Measurements from ENCODE around the gene ADAMTS2. TPM values are rescaled to one million over a fixed set of nuclear protein-coding genes. Genes with fewer than 3 reads are reported as not detected.

The ADAMTS2 gene
- total RNA-seq, 3 donors from 2014 or later (not counting 1 experiment from before 2014, with no cell fraction given) = 0.28 TPM; not detected in 2

GRCh38 chr5:179345183-179345432 lies 153 bp downstream of the ADAMTS2 start:
- TF ChIP-seq CTCF (IDR thresholded peaks at IDR 0.05) = no peak
- H3K9me3 Mint-ChIP-seq = no peaks in the 10 kb centered on the region
- H3K36me3 Mint-ChIP-seq = no peaks in the 10 kb centered on the region
- H3K27me3 Mint-ChIP-seq (ENCODE audit: low read depth in 2 of 2) = peaks cover 45 to 62% of the 10 kb centered on the region in 2 donors
- H3K27ac Mint-ChIP-seq = no peak overlapping the region
- DNase-seq (no peak), ATAC-seq (no peak)
- intact Hi-C loops (cut with micrococcal nuclease) = no loop called here
- H3K4me3 Mint-ChIP-seq = no peak overlapping the region
- Histone ChIP-seq H3K4me3 (ENCODE audit: low read length) (no peak overlapping the region), H3K27me3 (ENCODE audit: control insufficient read depth, insufficient read depth, low read length) (peaks cover 11% of the 10 kb centered on the region), H3K9me3 (ENCODE audit: control insufficient read depth, insufficient read depth, low read length) (no peaks in the 10 kb centered on the region), H3K27ac (ENCODE audit: low read length) (no peak overlapping the region), H3K4me1 (ENCODE audit: control insufficient read depth, insufficient read depth, low read length) (peaks cover 4% of the 10 kb centered on the region), H3K36me3 (ENCODE audit: control insufficient read depth, insufficient read depth, low read length) (no peaks in the 10 kb centered on the region)
- WGBS (ENCODE audit: insufficient coverage) = under 1% methylated on average over 36 of the region's 36 CpGs
- H3K4me1 Mint-ChIP-seq = peaks cover 0 to 5% of the 10 kb centered on the region in 2 donors

GRCh38 chr5:179344431-179345182 lies 654 bp downstream of the ADAMTS2 start:
- DNase-seq (no peak), ATAC-seq (no peak)
- H3K4me3 ChIP-seq (ENCODE audit: low read length) = no peak overlapping the region
- H3K27me3 ChIP-seq (ENCODE audit: control insufficient read depth, insufficient read depth, low read length) = peaks cover 11% of the 10 kb centered on the region
- intact Hi-C loops (cut with micrococcal nuclease) = no loop called here
- no peaks in the 10 kb centered on the region for H3K36me3 ChIP-seq (ENCODE audit: control insufficient read depth, insufficient read depth, low read length)
- H3K4me1 ChIP-seq (ENCODE audit: control insufficient read depth, insufficient read depth, low read length) = peaks cover 4% of the 10 kb centered on the region
- WGBS (ENCODE audit: insufficient coverage) = 2% methylated on average over 85 of the region's 85 CpGs
- peaks cover 0 to 5% of the 10 kb centered on the region in 2 donors for H3K4me1 Mint-ChIP-seq
- no peaks in the 10 kb centered on the region for H3K36me3 Mint-ChIP-seq
- H3K27ac ChIP-seq (ENCODE audit: low read length) = no peak overlapping the region
- H3K27ac Mint-ChIP-seq = no peak overlapping the region
- no peak for TF ChIP-seq CTCF (IDR thresholded peaks at IDR 0.05)
- H3K9me3 Mint-ChIP-seq = no peaks in the 10 kb centered on the region
- no peak overlapping the region for H3K4me3 Mint-ChIP-seq
- no peaks in the 10 kb centered on the region for H3K9me3 ChIP-seq (ENCODE audit: control insufficient read depth, insufficient read depth, low read length)
- peaks cover 45 to 62% of the 10 kb centered on the region in 2 donors for H3K27me3 Mint-ChIP-seq (ENCODE audit: low read depth in 2 of 2)

- Mint-ChIP-seq H3K27me3 (ENCODE audit: low read depth in 2 of 2) (peaks cover 45 to 57% of the 10 kb centered on the region in 2 donors), H3K9me3 (no peaks in the 10 kb centered on the region), H3K27ac (no peak overlapping the region), H3K4me3 (no peak overlapping the region), H3K36me3 (no peaks in the 10 kb centered on the region), H3K4me1 (peaks cover 0 to 5% of the 10 kb centered on the region in 2 donors)
- no peaks in the 10 kb centered on the region for H3K9me3 ChIP-seq (ENCODE audit: control insufficient read depth, insufficient read depth, low read length)
- no peak for TF ChIP-seq CTCF (IDR thresholded peaks at IDR 0.05)
- no peak overlapping the region for H3K4me3 ChIP-seq (ENCODE audit: low read length)
- no peaks in the 10 kb centered on the region for H3K36me3 ChIP-seq (ENCODE audit: control insufficient read depth, insufficient read depth, low read length)
- ATAC-seq = no peak
- peaks cover 4% of the 10 kb centered on the region for H3K4me1 ChIP-seq (ENCODE audit: control insufficient read depth, insufficient read depth, low read length)
- no peak overlapping the region for H3K27ac ChIP-seq (ENCODE audit: low read length)
- peaks cover 11% of the 10 kb centered on the region for H3K27me3 ChIP-seq (ENCODE audit: control insufficient read depth, insufficient read depth, low read length)
- WGBS (ENCODE audit: insufficient coverage) = 3% methylated on average over 63 of the region's 63 CpGs
- intact Hi-C loops (cut with micrococcal nuclease) = no loop called here
- DNase-seq = no peak
Observed at GRCh38 chr5:179343719-179344430, 1.4 kb downstream of the ADAMTS2 start.

All from natural killer cell (primary cell).